IPS-NIHi11 (cell line): Measurements from ENCODE around the gene DNAJC22.
"Not testable (repeated sequence)": the region's sequence is repeated elsewhere in the genome, so short reads cannot be mapped to it uniquely, and the experiment has no call there.

Source experiments
- DNase-seq: peaks from one replicate; pipeline ENCODE4 v3.0.0; 2012; ENCODE audit warnings: mixed read lengths, low spot score

The DNAJC22 gene

DNA sequence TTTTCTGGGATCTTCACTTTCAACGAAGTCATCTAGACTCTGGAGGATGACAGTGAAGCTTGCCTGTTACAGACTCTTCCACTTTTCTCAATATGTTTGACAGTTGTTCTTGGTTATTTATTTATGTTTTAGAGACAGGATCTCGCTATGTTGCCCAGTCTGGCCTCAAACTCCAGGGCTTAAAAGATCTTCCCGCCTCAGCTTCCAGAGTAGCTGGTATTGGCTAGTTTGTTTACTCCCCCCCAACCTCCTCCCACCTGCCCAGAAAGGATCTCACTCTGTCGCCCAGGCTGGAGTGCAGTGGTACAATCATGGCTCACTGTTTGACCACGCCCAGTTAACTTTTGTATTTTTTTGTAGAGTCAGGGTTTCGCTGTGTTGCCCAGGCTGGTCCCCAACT lies 23.9 kb downstream of the DNAJC22 start:
- no peak for DNase-seq

- no peak for DNase-seq
These were observed 28.7 kb downstream of the DNAJC22 start for GRCh38 chr12:49375406-49375805.

- DNase-seq: no peak
These were observed 30.7 kb downstream of the DNAJC22 start for GRCh38 chr12:49377386-49377785.

DNA sequence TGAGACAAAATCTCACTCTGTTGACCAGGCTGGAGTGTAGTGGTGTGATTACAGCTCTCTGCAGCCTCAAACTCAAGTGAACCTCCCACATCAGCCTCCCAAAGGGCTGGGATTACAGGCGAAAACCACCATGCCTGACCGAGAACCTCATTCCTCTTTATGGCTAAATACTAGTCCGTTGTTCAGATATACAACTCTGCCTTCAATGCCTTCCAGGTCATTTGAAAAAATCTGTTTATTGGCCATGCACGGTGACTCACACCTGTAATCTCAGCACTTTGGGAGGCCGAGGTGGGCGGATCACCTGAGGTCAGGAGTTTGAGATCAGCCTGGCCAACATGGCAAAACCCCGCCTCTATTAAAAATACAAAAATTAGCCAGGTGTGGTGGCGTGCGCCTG lies 33.5 kb downstream of the DNAJC22 start:
- DNase-seq: not testable (repeated sequence)

DNA sequence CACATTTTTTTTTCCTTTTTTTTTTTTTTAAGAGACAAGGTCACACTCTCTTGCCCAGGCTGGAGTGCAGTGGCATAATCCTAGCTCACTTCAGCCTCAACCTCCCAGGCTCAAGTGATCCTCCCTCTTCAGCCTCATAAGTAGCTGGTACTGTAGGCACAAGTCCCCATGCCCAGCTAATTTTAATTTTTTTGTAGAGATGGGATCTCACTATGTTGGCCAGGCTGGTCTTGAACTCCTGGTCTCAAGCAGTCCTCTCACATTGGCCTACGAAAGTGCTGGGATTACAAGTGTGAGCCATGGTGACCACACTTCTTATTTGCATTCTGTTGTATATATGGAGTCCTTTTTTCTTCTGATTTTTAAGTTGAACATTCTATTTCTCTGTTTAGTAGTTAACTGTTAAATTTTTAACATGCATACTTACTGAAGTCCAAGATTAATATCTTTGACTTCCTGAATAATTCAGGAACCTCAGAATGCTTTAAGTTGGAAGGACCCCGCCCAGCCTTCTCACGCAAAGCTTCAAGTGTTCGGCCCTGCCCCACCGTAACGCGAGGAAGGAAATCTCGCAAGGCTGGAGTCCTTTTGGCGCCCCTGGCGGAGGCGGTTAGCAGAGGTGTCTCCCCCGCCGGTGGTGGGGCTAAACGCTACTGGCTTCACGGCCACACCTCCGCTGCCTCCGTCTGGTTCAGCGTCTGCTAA lies 42.1 kb downstream of the DNAJC22 start:
- DNase-seq: peak; percentile 72

DNA sequence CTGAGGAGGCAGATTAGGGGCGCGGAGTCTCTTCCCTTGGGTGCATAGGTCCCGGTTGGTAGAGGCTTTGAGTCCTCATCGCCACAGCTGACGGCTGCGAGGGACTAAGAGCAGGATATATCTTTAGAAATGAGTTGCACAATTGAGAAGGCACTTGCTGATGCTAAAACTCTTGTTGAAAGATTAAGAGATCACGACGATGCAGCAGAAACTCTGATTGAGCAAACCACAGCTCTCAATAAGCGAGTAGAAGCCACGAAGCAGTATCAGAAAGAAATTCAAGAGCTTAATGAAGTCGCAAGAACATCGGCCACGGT lies 42.7 kb downstream of the DNAJC22 start:
- no peak for DNase-seq

- no peak for DNase-seq
These were observed 50.3 kb downstream of the DNAJC22 start for GRCh38 chr12:49397000-49397399.

DNA sequence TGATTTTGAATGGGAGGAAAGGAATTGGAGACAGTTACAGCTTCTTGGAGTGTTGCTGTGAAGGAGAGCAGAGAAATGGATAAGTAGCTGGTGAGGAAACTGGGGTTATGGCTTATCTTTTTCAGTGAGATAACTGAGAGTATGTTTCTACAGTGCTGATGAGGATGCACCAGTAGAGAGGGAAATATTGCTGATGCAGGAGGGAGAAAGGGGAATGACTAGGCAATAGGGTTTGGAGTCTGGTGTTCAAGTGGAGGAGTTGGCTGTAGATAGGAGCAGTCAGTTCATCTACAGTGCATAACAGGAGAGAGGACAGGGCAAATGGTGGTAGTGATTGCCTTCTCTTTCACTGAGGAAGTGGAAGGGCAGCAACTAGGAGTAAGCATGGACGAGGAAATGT lies 53.6 kb downstream of the DNAJC22 start:
- no peak for DNase-seq
